ENCODE results near the gene PKDCC. TPM values are rescaled to one million over a fixed set of nuclear protein-coding genes. Genes with fewer than 3 reads are reported as not detected.

The PKDCC gene
- total RNA-seq, 1 experiment from 2014 or later: 14.8 TPM

- H3K9me3 ChIP-seq (ENCODE audit: control insufficient read depth, insufficient read depth, low read depth, low read length): no peaks in the 10 kb centered on the region
Measured at GRCh38 chr2:42094114-42094513, 46.3 kb downstream of the PKDCC start.

DNA sequence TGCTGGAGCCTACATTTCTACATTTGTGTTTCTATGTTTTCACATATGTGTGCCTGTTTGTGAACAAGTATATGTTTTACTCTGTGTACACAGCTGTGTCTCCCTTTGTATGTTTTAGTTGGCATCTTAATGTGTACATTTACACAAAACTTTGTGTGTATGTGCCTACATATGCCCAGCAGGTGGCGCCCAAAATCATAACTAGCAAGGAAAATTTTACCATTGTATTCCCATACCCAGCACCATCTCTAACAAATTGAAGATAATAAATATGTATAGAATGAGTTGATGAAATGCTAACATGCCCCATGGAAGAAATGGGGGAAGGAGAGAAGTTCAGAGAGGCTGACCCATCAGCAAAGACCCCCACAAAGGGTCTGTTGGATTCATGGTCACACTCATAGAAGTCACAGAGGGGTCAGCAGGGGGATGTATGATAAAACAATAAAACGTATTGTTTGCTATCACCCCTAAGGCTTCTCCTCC is 48.1 kb downstream of the PKDCC start:
- DNase-seq (ENCODE audit: low read depth, low spot score): peak; percentile 41
- peak; percentile 75 for ATAC-seq
- Histone ChIP-seq H3K27ac (ENCODE audit: low read length) (peak overlapping the region; percentile 75), H3K27me3 (ENCODE audit: control insufficient read depth, insufficient read depth, low read length) (no peaks in the 10 kb centered on the region), H3K36me3 (ENCODE audit: control insufficient read depth, insufficient read depth, low read length) (no peaks in the 10 kb centered on the region), H3K4me1 (ENCODE audit: control insufficient read depth, insufficient read depth, low read length) (peaks cover 41% of the 10 kb centered on the region), H3K4me3 (ENCODE audit: low read depth in 2 of 2, low read length in 2 of 2) (no peak overlapping the region), H3K9me3 (ENCODE audit: control insufficient read depth, insufficient read depth, low read depth, low read length) (no peaks in the 10 kb centered on the region)
- TF ChIP-seq TCF7L2 (IDR thresholded peaks at IDR 0.05; ENCODE audit: low read depth, low read length) (no peak), POLR2AphosphoS5 (IDR thresholded peaks at IDR 0.05; ENCODE audit: low read depth, low read length) (no peak), CTCF (IDR thresholded peaks at IDR 0.05) (peak; percentile 79), SIN3A (IDR thresholded peaks at IDR 0.05; ENCODE audit: borderline replicate concordance, insufficient read depth, low read depth, low read length) (no peak)
- TF ChIP-seq, protein P1, sequence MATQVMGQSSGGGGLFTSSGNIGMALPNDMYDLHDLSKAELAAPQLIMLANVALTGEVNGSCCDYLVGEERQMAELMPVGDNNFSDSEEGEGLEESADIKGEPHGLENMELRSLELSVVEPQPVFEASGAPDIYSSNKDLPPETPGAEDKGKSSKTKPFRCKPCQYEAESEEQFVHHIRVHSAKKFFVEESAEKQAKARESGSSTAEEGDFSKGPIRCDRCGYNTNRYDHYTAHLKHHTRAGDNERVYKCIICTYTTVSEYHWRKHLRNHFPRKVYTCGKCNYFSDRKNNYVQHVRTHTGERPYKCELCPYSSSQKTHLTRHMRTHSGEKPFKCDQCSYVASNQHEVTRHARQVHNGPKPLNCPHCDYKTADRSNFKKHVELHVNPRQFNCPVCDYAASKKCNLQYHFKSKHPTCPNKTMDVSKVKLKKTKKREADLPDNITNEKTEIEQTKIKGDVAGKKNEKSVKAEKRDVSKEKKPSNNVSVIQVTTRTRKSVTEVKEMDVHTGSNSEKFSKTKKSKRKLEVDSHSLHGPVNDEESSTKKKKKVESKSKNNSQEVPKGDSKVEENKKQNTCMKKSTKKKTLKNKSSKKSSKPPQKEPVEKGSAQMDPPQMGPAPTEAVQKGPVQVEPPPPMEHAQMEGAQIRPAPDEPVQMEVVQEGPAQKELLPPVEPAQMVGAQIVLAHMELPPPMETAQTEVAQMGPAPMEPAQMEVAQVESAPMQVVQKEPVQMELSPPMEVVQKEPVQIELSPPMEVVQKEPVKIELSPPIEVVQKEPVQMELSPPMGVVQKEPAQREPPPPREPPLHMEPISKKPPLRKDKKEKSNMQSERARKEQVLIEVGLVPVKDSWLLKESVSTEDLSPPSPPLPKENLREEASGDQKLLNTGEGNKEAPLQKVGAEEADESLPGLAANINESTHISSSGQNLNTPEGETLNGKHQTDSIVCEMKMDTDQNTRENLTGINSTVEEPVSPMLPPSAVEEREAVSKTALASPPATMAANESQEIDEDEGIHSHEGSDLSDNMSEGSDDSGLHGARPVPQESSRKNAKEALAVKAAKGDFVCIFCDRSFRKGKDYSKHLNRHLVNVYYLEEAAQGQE (IDR thresholded peaks at IDR 0.05; ENCODE audit: insufficient read depth in 1 of 2, low read depth in 2 of 2, low read length in 1 of 2): no peak
- in situ Hi-C loops (cut with HindIII; ENCODE audit: low pct_unique_long_range_greater_than_20kb, low sequenced_read_pairs) (no loop called here), intact Hi-C loops (cut with micrococcal nuclease; ENCODE audit: unreplicated experiment) (loop anchor here (1.0 to 5.0 kb wide), 3 partner anchors 100 to 231 kb away; no protein-coding TSS in a partner anchor)
- POLR2A ChIA-PET: no interaction called here
- no TSS peak for BruUV-seq (replicated peaks)
- CTCF ChIA-PET: interaction anchor here (0.6 to 3.3 kb wide), 5 partner anchors 22 to 401 kb away, joined by 3 to 16 read pairs (median 4); no protein-coding TSS in a partner anchor

More at GRCh38 chr2:42094114-42094513, 46.3 kb downstream of the PKDCC start:
- POLR2A ChIA-PET: no interaction called here
- DNase-seq (ENCODE audit: low read depth, low spot score): no peak
- peak overlapping the region; percentile 20; the same call in 1 of the 2 replicates for H3K27ac ChIP-seq (ENCODE audit: low read length)
- no TSS peak for BruUV-seq (replicated peaks)
- no peak for TF ChIP-seq POLR2AphosphoS5 (IDR thresholded peaks at IDR 0.05; ENCODE audit: low read depth, low read length)
- TF ChIP-seq CTCF (IDR thresholded peaks at IDR 0.05): no peak
- TF ChIP-seq, protein P1 (IDR thresholded peaks at IDR 0.05; ENCODE audit: insufficient read depth in 1 of 2, low read depth in 2 of 2, low read length in 1 of 2): no peak
- TF ChIP-seq SIN3A (IDR thresholded peaks at IDR 0.05; ENCODE audit: borderline replicate concordance, insufficient read depth, low read depth, low read length): no peak
- no peak for TF ChIP-seq TCF7L2 (IDR thresholded peaks at IDR 0.05; ENCODE audit: low read depth, low read length)
- CTCF ChIA-PET: interaction anchor here (0.6 to 3.3 kb wide), 4 partner anchors 24 to 235 kb away, joined by 3 to 16 read pairs (median 5); no protein-coding TSS in a partner anchor
- intact Hi-C loops (cut with micrococcal nuclease; ENCODE audit: unreplicated experiment) (no loop called here), in situ Hi-C loops (cut with HindIII; ENCODE audit: low pct_unique_long_range_greater_than_20kb, low sequenced_read_pairs) (no loop called here)
- H3K4me3 ChIP-seq (ENCODE audit: low read depth in 2 of 2, low read length in 2 of 2): no peak overlapping the region
- H3K4me1 ChIP-seq (ENCODE audit: control insufficient read depth, insufficient read depth, low read length): peaks cover 41% of the 10 kb centered on the region
- no peaks in the 10 kb centered on the region for H3K27me3 ChIP-seq (ENCODE audit: control insufficient read depth, insufficient read depth, low read length)
- no peak for ATAC-seq
- H3K36me3 ChIP-seq (ENCODE audit: control insufficient read depth, insufficient read depth, low read length): no peaks in the 10 kb centered on the region

Data from Panc1 (cell line).